GM18858 (cell line): Measurements from ENCODE around the gene C22orf42.
"Not testable (repeated sequence)": the region's sequence is repeated elsewhere in the genome, so short reads cannot be mapped to it uniquely, and the experiment has no call there.

ENCODE experiments used
- ATAC-seq: cut with Tn5 transposase; IDR thresholded peaks from one replicate; pipeline ENCODE4 v1.9.1; 2021; ENCODE audit not compliant: unreplicated experiment

Gene C22orf42

DNA sequence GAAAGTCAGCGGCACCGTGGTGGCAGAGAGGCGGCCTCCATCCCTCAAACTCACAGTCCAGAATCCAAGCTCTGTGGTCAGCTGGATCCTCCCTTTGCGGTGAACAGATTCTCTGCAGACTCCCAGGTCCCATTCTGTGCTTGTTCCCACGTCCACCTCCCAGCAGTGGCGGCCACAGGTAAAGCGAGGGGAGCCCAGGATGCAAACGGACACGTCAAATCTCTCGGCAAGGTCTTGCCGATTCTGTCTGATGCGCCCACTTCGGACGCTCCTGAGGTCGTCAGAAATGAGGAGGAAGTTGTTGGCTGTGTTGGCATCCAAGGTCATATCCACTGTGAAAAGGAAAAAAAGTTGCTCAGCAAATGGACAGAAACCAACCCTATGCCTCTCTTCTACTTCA is 31.9 kb upstream of the C22orf42 start:
- ATAC-seq = not testable (repeated sequence)

DNA sequence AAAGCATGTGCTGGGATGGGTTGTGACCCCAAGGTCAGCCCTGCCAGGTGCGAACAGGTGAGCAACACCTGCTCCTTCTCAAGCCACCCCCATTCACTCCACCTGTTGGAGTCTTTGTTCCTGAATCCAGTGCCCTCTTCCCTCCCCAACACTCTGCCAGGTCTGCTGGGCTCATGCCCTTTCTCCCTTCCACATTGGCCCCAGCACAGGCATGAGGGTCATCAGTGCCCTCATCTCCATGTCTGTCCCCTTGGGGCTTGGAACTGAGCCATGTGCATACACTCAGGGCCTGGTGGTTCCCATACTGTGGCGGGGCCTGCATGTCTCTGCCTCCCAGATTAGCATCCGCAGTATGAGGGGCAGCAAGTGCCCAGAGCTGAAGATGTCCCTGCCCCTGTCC is 26.7 kb upstream of the C22orf42 start:
- no peak for ATAC-seq

DNA sequence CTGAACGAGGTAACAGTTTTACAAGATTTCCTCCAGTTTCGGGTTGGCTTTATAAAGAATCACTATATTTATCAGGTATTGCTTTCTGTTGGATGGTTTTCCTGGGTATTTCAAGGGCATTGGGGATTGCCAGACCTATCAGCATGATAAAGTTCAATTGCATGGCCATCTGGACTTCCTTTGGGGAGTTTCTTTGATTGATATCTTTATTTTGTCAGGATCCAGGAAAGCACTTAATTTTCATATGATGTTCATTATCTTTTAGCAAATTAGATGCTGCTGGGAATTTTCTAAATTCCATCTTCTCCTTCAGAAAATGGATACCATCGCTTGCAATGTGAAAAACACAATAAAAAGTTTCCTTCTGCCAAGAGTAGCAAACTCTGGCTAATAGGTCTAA is 24.5 kb upstream of the C22orf42 start:
- no peak for ATAC-seq

GRCh38 chr22:32181043-32181442 is 21.9 kb upstream of the C22orf42 start:
- ATAC-seq = no peak

DNA sequence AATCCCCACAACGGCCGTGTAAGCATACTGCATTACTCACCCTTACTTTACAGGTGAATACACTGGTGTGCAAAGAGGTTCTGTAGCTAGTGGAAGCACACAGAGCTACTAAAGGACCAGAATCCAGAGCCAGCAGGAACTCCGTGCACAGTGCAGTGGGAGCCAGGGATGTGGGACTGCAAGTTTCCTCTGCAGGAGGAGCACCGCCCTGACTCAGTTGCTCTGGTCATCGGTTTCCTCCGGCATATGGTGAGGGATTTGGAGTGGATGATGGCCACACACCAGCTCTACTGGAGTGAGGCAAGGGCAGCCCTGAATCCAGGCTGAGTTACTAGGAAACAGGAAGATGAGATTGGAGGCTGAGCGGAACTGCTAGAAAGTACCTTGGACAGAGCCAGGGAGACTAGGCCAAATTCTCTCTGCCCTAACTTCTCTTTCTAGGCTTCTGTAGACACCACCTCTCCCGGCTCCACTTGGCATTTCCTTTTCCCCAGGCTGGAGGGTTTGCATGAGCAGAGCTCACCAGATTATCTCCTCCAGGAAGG is 18.2 kb upstream of the C22orf42 start:
- ATAC-seq = no peak

DNA sequence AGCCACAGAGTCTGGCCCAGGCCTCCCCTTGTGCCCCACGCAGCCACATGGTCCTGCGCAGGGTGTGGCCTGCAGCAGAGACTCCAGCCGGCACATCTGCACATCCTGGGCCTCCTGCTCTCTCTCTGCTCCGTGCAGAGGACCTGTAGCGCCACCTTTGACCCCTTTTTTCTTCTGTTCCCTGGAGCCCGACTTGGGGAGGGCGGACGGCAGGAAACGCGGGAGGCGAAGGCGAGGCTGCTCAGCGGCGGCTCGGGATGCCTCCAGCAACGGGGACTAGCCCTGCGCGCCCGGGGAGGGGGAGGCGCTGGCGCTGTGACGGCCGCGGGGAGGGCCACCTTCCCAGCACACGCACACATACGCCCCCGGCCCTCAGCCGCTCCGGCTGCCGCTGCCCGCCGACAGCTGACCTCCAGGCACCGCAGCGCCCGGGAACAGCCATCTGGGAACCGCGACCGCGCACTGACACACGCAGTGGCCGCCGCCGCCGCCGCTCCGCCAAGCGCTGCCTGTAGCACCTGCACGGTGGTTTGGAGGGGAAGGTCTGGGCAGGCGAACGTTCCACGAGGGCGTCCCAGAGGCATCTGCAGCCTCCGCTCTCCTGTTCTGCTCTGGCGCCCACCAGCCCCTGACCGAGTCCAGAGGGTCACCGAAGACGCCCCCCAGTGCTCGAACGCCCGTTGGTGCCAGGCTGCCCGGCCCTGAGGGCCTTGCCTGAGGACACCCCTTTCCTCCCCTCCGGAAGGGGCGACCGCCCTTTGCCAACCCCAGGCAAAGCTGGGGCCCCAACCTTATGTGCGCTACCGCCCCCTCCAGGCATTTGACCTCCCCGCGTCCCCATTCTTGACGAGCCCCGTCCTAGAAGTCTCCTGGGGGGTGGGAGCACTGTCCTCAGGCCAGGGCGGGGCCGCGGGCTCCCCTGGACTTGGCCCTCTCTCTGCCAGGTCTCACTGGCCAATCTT is 16.9 kb upstream of the C22orf42 start:
- ATAC-seq = no peak

DNA sequence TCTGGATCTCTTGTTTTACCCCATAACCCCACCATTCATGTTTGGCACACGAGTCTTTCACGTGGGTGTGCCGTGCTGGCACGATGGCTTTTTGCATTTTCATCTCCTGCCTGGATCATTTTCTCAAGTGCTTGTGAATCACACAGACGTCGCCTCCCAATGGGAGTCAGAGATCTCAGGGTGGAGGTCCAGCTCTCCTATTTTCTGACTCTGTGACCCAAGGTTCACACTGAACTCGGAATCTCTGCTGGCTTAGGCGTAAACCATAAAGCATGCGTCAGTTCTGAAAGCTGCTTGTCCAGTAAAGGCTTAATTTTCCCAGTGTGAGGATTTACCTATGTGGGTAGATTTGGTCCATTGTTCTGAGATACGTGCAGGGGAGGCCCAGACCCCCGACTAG is 16.0 kb upstream of the C22orf42 start:
- ATAC-seq = no peak

DNA sequence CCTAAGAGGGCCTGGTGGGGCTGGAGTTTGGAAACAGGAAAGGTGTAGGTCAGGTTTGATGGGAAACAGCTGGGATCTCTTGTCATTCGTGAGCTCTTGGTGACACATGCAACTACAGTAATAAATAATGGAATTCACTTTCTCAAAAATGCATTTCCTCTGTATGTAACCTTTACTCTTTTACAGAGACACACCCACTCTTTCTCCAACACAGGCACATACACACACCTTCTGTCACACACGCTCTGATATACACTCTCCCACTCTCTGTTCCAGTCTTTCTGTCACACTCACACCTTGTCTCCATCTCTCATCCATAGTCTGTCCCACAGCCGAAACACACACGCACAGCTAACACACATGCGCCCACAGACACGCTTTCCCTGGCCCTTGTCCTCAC is 6.6 kb upstream of the C22orf42 start:
- ATAC-seq = no peak

- no peak for ATAC-seq
Measured at GRCh38 chr22:32164075-32164860, 5.2 kb upstream of the C22orf42 start.

DNA sequence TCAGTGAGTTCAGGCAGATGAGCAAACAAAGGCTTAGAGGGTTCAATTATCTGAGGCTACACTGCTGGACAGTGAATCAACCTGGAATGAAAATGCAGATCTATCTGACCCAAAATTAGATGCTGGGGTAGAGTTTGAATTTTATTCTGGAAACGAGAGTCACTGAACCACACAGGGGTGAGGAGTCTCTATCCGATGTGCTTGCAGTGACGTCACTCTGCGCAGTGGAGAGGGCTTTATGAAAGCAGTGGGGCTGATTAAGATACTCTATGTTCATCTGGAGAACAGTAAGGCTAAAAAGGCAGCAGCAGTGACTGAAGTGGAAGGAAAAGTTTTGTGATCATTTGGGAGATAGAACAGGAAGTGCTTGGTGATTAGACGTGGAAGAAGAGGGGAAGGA is 1.3 kb upstream of the C22orf42 start:
- not testable (repeated sequence) for ATAC-seq

DNA sequence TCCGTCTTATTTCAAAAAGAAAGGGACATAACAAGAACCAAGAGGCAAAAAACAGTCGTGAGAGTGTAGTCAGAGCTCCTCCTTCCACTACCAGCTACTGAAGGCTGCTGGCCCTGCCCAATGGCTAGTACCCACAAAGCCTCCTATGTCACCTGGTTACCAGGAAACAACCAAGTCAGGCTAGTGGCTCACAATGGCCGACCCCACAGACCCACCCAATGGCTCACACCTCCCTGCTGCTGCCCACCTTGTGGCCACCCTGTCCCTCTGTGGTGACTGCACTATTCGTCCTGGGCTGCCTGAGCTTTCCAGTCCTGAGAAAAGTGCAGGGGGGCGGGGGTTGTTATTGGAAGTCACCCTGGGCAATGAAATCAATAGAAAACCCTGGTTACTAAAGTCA is 1.5 kb downstream of the C22orf42 start:
- not testable (repeated sequence) for ATAC-seq

DNA sequence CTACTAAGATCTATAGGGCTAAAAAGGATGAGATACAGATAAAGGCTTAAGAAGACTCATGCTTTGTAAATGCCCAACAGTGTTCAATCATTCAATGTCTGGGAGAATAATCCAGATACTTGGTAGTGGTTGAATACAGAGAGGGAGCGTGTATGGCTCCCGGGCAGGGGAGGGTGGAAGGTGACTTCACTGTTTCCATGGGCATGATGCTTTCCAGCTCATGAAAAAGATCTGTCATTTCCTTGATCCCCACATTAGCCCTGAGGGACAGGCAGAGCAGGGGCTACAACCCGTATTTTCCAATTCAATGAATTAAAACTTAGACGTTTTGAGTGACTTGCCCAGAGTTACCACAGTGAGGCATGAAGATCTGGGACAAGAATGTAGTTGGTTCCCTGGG is 4.4 kb downstream of the C22orf42 start:
- ATAC-seq = not testable (repeated sequence)

GRCh38 chr22:32151641-32152040 is 7.5 kb downstream of the C22orf42 start:
- not testable (repeated sequence) for ATAC-seq

DNA sequence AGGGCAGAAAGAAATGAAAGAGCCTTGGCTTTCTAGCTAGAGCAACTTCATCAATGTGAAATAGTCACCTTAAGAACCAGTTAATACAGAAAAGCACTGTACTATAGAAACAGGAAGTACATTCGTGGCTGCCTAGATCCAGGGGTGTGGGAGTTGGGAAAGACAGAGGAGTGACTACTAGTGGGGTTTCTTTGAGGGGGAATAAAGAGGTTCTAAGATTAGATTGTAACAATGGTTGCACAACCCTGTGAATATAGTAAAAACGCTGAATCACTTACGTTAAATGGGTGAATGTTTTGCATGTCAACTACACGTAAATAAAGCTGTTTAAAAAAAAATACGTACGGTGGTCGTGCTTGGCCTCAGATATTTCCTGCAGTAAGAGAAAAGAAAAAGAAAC is 8.5 kb downstream of the C22orf42 start:
- ATAC-seq = not testable (repeated sequence)

GRCh38 chr22:32148372-32148771 is 10.7 kb downstream of the C22orf42 start:
- ATAC-seq = not testable (repeated sequence)

- not testable (repeated sequence) for ATAC-seq
Measured at GRCh38 chr22:32147128-32147527, 12.0 kb downstream of the C22orf42 start.

DNA sequence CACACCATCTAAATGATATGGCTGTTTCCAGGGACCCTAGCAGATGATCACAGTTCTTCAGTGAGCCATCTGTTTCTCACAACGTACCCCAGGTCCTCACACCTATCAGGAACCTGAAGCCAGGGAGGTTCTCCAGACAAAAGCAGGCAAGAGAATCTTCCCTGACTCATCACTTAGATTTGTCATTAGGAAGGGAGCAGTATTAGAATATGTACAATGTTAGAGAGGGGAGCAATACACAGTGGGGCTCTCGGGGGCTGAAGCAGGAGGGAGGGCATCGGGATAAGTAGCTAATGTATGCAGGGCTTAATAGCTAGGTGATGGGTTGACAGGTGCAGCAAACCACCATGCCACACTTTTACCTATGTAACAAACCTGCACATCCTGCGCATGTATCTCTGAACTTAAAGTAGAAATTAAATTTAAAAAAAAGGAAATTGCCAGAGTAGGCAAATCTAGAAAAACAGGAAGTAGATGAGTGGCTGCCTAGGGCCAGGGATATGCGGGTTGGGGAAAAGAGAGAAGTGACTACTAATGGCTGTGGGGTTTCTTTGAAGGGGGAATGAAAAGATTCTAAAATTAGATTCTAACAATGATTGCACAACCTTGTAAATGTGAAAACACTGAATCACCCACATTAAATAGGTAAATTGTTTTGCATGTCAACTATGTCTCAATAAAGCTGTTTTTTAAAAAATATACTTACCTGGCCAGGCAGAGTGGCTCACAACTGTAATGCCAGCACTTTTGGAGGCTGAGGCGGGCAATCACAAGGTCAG is 14.4 kb downstream of the C22orf42 start:
- no peak for ATAC-seq

- ATAC-seq = no peak
Measured at GRCh38 chr22:32142600-32142999, 16.5 kb downstream of the C22orf42 start.

DNA sequence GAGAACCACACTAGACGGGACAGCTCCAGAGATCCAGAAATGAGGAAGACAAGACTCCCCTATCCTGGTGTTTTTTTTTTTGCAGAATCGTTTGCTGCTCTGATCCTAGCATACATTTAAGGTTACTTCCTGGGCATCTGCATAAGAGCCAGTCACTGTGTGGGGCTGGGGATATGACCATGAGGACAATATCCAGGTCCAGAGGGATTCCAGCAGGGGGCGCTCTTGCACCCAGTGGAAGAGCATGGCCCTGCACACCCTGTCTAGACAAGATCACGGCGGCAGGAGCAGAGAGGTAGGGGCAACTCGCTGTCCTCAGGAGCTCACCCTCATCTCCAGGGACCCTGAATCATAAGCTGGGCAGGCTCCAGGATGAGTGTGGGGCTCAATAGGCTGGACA is 18.4 kb downstream of the C22orf42 start:
- not testable (repeated sequence) for ATAC-seq

DNA sequence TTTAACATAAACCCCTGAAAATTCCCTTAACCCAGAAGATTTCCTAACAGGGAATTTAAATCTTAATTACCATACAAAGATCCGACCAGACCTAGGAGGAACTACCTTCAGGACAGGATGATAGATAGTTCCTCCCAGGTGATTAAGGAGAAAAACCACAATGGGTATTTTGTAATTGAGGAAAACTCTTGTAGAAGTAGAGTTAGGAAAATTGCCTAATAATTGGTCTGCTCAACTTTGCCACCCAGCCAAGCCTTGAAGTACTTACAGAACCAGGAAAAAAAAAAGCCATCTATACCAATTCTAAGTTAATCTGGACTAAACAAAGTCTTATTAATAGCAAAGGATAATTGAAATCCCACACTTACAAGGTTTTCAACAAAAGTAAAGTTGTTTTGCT is 20.5 kb downstream of the C22orf42 start:
- not testable (repeated sequence) for ATAC-seq
